MCF 10A (cell line): Measurements from ENCODE around the gene SEPTIN3. TPM values are rescaled to one million over a fixed set of nuclear protein-coding genes. Genes with fewer than 3 reads are reported as not detected.

Source experiments
- BruUV-seq: library from RNA; stranded (reverse); fragments of 400-500 nt; replicated peaks from 2 replicates; lab custom pipeline; 2021; lab: Mats Ljungman, UMichigan
- CTCF ChIA-PET: fragments of 300-600 bp; sonication (Branson Sonifier 250); formaldehyde crosslinking; extraction: SDS; loops from one replicate; lab custom pipeline; 2021; ENCODE audit warnings: antibody characterized with exemption, inconsistent platforms; lab: Yijun Ruan, JAX
- POLR2A ChIA-PET: fragments of 300-600, 350-650 bp; sonication (Branson Sonifier 250); formaldehyde crosslinking; extraction: SDS; loops from one replicate; lab custom pipeline; 2020; ENCODE audit warnings: antibody characterized with exemption, inconsistent platforms; lab: Yijun Ruan, JAX
- DNase-seq: peaks from one replicate; pipeline ENCODE4 v3.0.0-alpha.2; 2018; ENCODE audit not compliant: unreplicated experiment
- H3K27ac Mint-ChIP-seq: one replicate; pipeline ENCODE4 v1.8.0; 2022; ENCODE audit warnings: mild to moderate bottlenecking, low read depth, mixed read lengths; ENCODE audit not compliant: unreplicated experiment
- H3K27me3 Mint-ChIP-seq: one replicate; pipeline ENCODE4 v1.8.0; 2022; ENCODE audit warnings: mixed read lengths; ENCODE audit not compliant: insufficient read depth, unreplicated experiment
- H3K36me3 Mint-ChIP-seq: one replicate; pipeline ENCODE4 v1.8.0; 2022; ENCODE audit warnings: mild to moderate bottlenecking, moderate library complexity, mixed read lengths; ENCODE audit not compliant: insufficient read depth, unreplicated experiment
- H3K4me1 Mint-ChIP-seq: one replicate; pipeline ENCODE4 v1.8.0; 2022; ENCODE audit warnings: mixed read lengths; ENCODE audit not compliant: insufficient read depth, unreplicated experiment
- H3K4me3 Mint-ChIP-seq: one replicate; pipeline ENCODE4 v1.8.0; 2022; ENCODE audit warnings: mild to moderate bottlenecking, moderate library complexity, mixed read lengths; ENCODE audit not compliant: unreplicated experiment
- H3K9me3 Mint-ChIP-seq: one replicate; pipeline ENCODE4 v1.8.0; 2022; ENCODE audit warnings: mixed read lengths; ENCODE audit not compliant: unreplicated experiment
- CTCF ChIP-seq: fragments of 200-600 bp; IDR thresholded peaks from one replicate; pipeline ENCODE4 v1.8.0; 2022; ENCODE audit warnings: antibody characterized with exemption, mild to moderate bottlenecking; ENCODE audit not compliant: unreplicated experiment
- intact Hi-C: fragments of 100-400 bp; cut with micrococcal nuclease; formaldehyde crosslinking; loops from 2 replicates; pipeline ENCODE4 v1.14.1; 2022
- total RNA-seq: library from RNA; stranded (reverse); gene quantifications from 2 replicates; pipeline ENCODE4 v1.2.3, GENCODE V29; 2022

SEPTIN3 gene
- total RNA-seq, 1 experiment from 2014 or later: 0.21 TPM

- Mint-ChIP-seq H3K4me3 (no peak overlapping the region), H3K27me3 (peaks cover 12% of the 10 kb centered on the region), H3K4me1 (no peaks in the 10 kb centered on the region), H3K9me3 (peaks cover 13% of the 10 kb centered on the region), H3K27ac (no peak overlapping the region), H3K36me3 (peaks cover 14% of the 10 kb centered on the region)
- no peak for TF ChIP-seq CTCF
- ChIA-PET CTCF (interaction anchor here (0.5 to 1.2 kb wide), 3 partner anchors 10 to 25 kb away, joined by 3 read pairs; no protein-coding TSS in a partner anchor), POLR2A (interaction anchor here (0.6 kb wide), 1 partner anchor 301 kb away, joined by 3 read pairs; no protein-coding TSS in a partner anchor)
- intact Hi-C loops: no loop called here
- DNase-seq: no peak
- no TSS peak for BruUV-seq
These were observed 38.7 kb downstream of the SEPTIN3 start for GRCh38 chr22:42007922-42008321.

GRCh38 chr22:42010778-42011177, 41.5 kb downstream of the SEPTIN3 start:
- peaks cover 8% of the 10 kb centered on the region for H3K9me3 Mint-ChIP-seq
- no peak overlapping the region for H3K27ac Mint-ChIP-seq
- ChIA-PET POLR2A (interaction anchor here (0.7 kb wide), 1 partner anchor 1226 kb away, joined by 4 read pairs; no protein-coding TSS in a partner anchor), CTCF (no interaction called here)
- H3K27me3 Mint-ChIP-seq: peaks cover 31% of the 10 kb centered on the region
- intact Hi-C loops: no loop called here
- H3K36me3 Mint-ChIP-seq: peaks cover 14% of the 10 kb centered on the region
- no peaks in the 10 kb centered on the region for H3K4me1 Mint-ChIP-seq
- no peak for TF ChIP-seq CTCF
- no peak overlapping the region for H3K4me3 Mint-ChIP-seq
- no peak for DNase-seq
- BruUV-seq: no TSS peak

GRCh38 chr22:42013385-42013784, 44.1 kb downstream of the SEPTIN3 start:
- BruUV-seq: no TSS peak
- peaks cover 14% of the 10 kb centered on the region for H3K36me3 Mint-ChIP-seq
- POLR2A ChIA-PET: interaction anchor here (0.7 kb wide), 1 partner anchor 1666 kb away, joined by 3 read pairs; no protein-coding TSS in a partner anchor
- no peak overlapping the region for H3K27ac Mint-ChIP-seq
- H3K4me1 Mint-ChIP-seq: no peaks in the 10 kb centered on the region
- DNase-seq: no peak
- CTCF ChIA-PET: no interaction called here
- intact Hi-C loops: no loop called here
- H3K4me3 Mint-ChIP-seq: no peak overlapping the region
- no peak for TF ChIP-seq CTCF
- peaks cover 42% of the 10 kb centered on the region for H3K27me3 Mint-ChIP-seq
- peaks cover 7% of the 10 kb centered on the region for H3K9me3 Mint-ChIP-seq

- BruUV-seq: no TSS peak
- peaks cover 58% of the 10 kb centered on the region for H3K27me3 Mint-ChIP-seq
- H3K4me1 Mint-ChIP-seq: no peaks in the 10 kb centered on the region
- no peak overlapping the region for H3K4me3 Mint-ChIP-seq
- H3K36me3 Mint-ChIP-seq: peaks cover 6% of the 10 kb centered on the region
- no peak for TF ChIP-seq CTCF
- H3K27ac Mint-ChIP-seq: no peak overlapping the region
- CTCF ChIA-PET: interaction anchor here (0.6 kb wide), 1 partner anchor 48 kb away, joined by 3 read pairs; no protein-coding TSS in a partner anchor
- POLR2A ChIA-PET: no interaction called here
- DNase-seq: no peak
- intact Hi-C loops: no loop called here
- peaks cover 7% of the 10 kb centered on the region for H3K9me3 Mint-ChIP-seq
These were observed 46.9 kb downstream of the SEPTIN3 start for GRCh38 chr22:42016111-42016510.
